CD14-positive monocyte (primary cell): Measurements from ENCODE around the gene SULT2A1. TPM values are rescaled to one million over a fixed set of nuclear protein-coding genes. Genes with fewer than 3 reads are reported as not detected.
A peak's percentile ranks its signal among the peaks of the same experiment; 100 is the strongest.

Experiments used
- DNase-seq, 3 donors: peaks; one replicate each; pipeline ENCODE4 v3.0.0-alpha.2; 2011 to 2022
- H2AFZ ChIP-seq: 2 replicates; pipeline ENCODE4 v1.6.0; 2012; ENCODE audit warnings: mild to moderate bottlenecking, low read depth, low read length, inconsistent platforms; ENCODE audit not compliant: insufficient read depth, poor library complexity, severe bottlenecking
- H3K27ac ChIP-seq, 2 donors: 1 replicate in 1 of 2; 2 replicates in 1 of 2; pipeline ENCODE4 v1.5.1; 2012 to 2013; ENCODE audit warnings: low read length in 2 of 2, control low read depth in 1 of 2, inconsistent platforms in 1 of 2, low read depth in 1 of 2, mild to moderate bottlenecking in 1 of 2
- H3K27me3 ChIP-seq, 2 donors: one replicate each; pipeline versions ENCODE4 v1.6.0 to v1.6.1; 2011 to 2013; ENCODE audit warnings: low read length in 2 of 2; ENCODE audit not compliant: control insufficient read depth in 2 of 2, insufficient read depth in 2 of 2
- H3K36me3 ChIP-seq, 2 donors: replicated peaks in 1 of 2; 1 replicate in 1 of 2; 2 replicates in 1 of 2; pipeline versions ENCODE4 v1.5.1 to v1.6.1; 2012 to 2013; ENCODE audit warnings: low read length in 2 of 2, control low read depth in 1 of 2, inconsistent platforms in 1 of 2, mild to moderate bottlenecking in 1 of 2; ENCODE audit not compliant: insufficient read depth in 2 of 2, control insufficient read depth in 1 of 2
- H3K4me1 ChIP-seq, 2 donors: 1 replicate in 1 of 2; 2 replicates in 1 of 2; pipeline versions ENCODE4 v1.5.1 to v1.6.1; 2012 to 2013; ENCODE audit warnings: low read length in 2 of 2, control low read depth in 1 of 2, inconsistent platforms in 1 of 2, mild to moderate bottlenecking in 1 of 2, moderate library complexity in 1 of 2; ENCODE audit not compliant: insufficient read depth in 2 of 2, control insufficient read depth in 1 of 2
- H3K4me2 ChIP-seq: replicated peaks from 2 replicates; pipeline ENCODE3; 2012; ENCODE audit warnings: low read length, moderate library complexity, mild to moderate bottlenecking; ENCODE audit not compliant: poor library complexity, severe bottlenecking; ENCODE audit errors: extremely low read depth
- H3K4me3 ChIP-seq, 3 experiments: fragments of 200-600 bp in 1 of 3; sonication (generic) in 1 of 3; replicated peaks in 1 of 3; 1 replicate in 2 of 3; 2 replicates in 1 of 3; pipeline ENCODE4 v1.5.1; 2011 to 2013; ENCODE audit warnings: low read length in 3 of 3, mild to moderate bottlenecking in 3 of 3, control low read depth in 2 of 3, low read depth in 2 of 3, inconsistent platforms in 1 of 3, moderate library complexity in 1 of 3
- H3K79me2 ChIP-seq: 2 replicates; pipeline ENCODE4 v1.6.0; 2012; ENCODE audit warnings: mild to moderate bottlenecking, control low read depth, inconsistent platforms, low read length, moderate library complexity; ENCODE audit not compliant: insufficient read depth
- H3K9ac ChIP-seq: 2 replicates; pipeline ENCODE4 v1.6.0; 2017; ENCODE audit warnings: low read length, mild to moderate bottlenecking; ENCODE audit not compliant: insufficient read depth, poor library complexity, severe bottlenecking
- H3K9me3 ChIP-seq, 2 donors: replicated peaks in 1 of 2; 1 replicate in 1 of 2; 2 replicates in 1 of 2; pipeline versions ENCODE4 v1.5.1 to v1.6.1; 2012 to 2013; ENCODE audit warnings: low read length in 2 of 2, control low read depth in 1 of 2; ENCODE audit not compliant: control insufficient read depth in 1 of 2, insufficient read depth in 1 of 2
- H4K20me1 ChIP-seq: 2 replicates; pipeline ENCODE4 v1.6.0; 2012; ENCODE audit warnings: mild to moderate bottlenecking, low read length, control low read depth, moderate library complexity; ENCODE audit not compliant: insufficient read depth
- H3K27ac Mint-ChIP-seq, 7 donors: one replicate each; pipeline ENCODE4 v1.8.0; 2020; ENCODE audit warnings: mild to moderate bottlenecking in 7 of 7, mixed read lengths in 7 of 7, moderate library complexity in 6 of 7, inconsistent platforms in 2 of 7
- H3K27me3 Mint-ChIP-seq, 3 donors: one replicate each; pipeline ENCODE4 v1.8.0; 2021 to 2022; ENCODE audit warnings: low read depth in 3 of 3, mild to moderate bottlenecking in 3 of 3, mixed read lengths in 3 of 3, moderate library complexity in 3 of 3, inconsistent platforms in 1 of 3
- H3K36me3 Mint-ChIP-seq, 2 donors: one replicate each; pipeline ENCODE4 v1.8.0; 2020; ENCODE audit warnings: mixed read lengths in 2 of 2, inconsistent platforms in 1 of 2, mild to moderate bottlenecking in 1 of 2
- H3K4me1 Mint-ChIP-seq: one replicate; pipeline ENCODE4 v1.8.0; 2020; ENCODE audit warnings: mild to moderate bottlenecking, mixed read lengths
- H3K4me3 Mint-ChIP-seq, 2 donors: one replicate each; pipeline ENCODE4 v1.8.0; 2020; ENCODE audit warnings: mild to moderate bottlenecking in 2 of 2, mixed read lengths in 2 of 2, moderate library complexity in 1 of 2
- H3K9me3 Mint-ChIP-seq, 7 donors: one replicate each; pipeline ENCODE4 v1.8.0; 2020 to 2022; ENCODE audit warnings: mixed read lengths in 7 of 7, mild to moderate bottlenecking in 6 of 7, moderate library complexity in 6 of 7, inconsistent platforms in 2 of 7
- WGBS: methylation state at CpG from one replicate; pipeline ENCODE4 v1.1.5; 2013; ENCODE audit warnings: missing lambda C conversion rate; ENCODE audit not compliant: insufficient coverage; 5-methylcytosine and 5-hydroxymethylcytosine counted together
- intact Hi-C, 2 donors: fragments of 100-400 bp; cut with micrococcal nuclease; formaldehyde crosslinking; loops; one replicate each; pipeline versions ENCODE4 v1.15.0 to v1.15.1; 2023
- polyA plus RNA-seq, 3 donors: library from polyadenylated mRNA; depleted of rRNA in 1 of 3; unstranded in 2 of 3; stranded (reverse) in 1 of 3; fragments of 300-500 nt in 2 of 3; fragments of >200 nt in 1 of 3; fragmentation: Illumina TruSeq in 2 of 3; gene quantifications; 1 replicate in 2 of 3; 2 replicates in 1 of 3; pipeline ENCODE4 v1.2.3, GENCODE V29; 2012 to 2021
- TF ChIP-seq, protein P1 (sequence below): fragments of 200-600 bp; IDR thresholded peaks from one replicate; pipeline ENCODE4 v1.8.0; 2022; ENCODE audit warnings: antibody characterized with exemption, mild to moderate bottlenecking

SULT2A1 gene
- polyA plus RNA-seq, 3 donors: not detected

- no peak for DNase-seq
- Mint-ChIP-seq H3K27me3 (peaks cover 2 to 10% (median 3%) of the 10 kb centered on the region in 3 donors), H3K4me1 (no peaks in the 10 kb centered on the region), H3K9me3 (peaks cover 3 to 36% (median 18%) of the 10 kb centered on the region in 7 donors), H3K4me3 (no peak overlapping the region), H3K36me3 (no peaks in the 10 kb centered on the region), H3K27ac (peak overlapping the region in 2 of 7 donors; percentile 8 to 15)
- TF ChIP-seq, protein P1, sequence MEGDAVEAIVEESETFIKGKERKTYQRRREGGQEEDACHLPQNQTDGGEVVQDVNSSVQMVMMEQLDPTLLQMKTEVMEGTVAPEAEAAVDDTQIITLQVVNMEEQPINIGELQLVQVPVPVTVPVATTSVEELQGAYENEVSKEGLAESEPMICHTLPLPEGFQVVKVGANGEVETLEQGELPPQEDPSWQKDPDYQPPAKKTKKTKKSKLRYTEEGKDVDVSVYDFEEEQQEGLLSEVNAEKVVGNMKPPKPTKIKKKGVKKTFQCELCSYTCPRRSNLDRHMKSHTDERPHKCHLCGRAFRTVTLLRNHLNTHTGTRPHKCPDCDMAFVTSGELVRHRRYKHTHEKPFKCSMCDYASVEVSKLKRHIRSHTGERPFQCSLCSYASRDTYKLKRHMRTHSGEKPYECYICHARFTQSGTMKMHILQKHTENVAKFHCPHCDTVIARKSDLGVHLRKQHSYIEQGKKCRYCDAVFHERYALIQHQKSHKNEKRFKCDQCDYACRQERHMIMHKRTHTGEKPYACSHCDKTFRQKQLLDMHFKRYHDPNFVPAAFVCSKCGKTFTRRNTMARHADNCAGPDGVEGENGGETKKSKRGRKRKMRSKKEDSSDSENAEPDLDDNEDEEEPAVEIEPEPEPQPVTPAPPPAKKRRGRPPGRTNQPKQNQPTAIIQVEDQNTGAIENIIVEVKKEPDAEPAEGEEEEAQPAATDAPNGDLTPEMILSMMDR: no peak
- H3K4me1 ChIP-seq: no peaks in the 10 kb centered on the region
- no peak overlapping the region for H3K4me3 ChIP-seq
- H4K20me1 ChIP-seq: no peaks in the 10 kb centered on the region
- no peak overlapping the region for H3K9ac ChIP-seq
- no CpG with 5 or more reads among the region's 2 CpGs for WGBS
- intact Hi-C loops: no loop called here
- H3K9me3 ChIP-seq: peaks cover 0 to 14% of the 10 kb centered on the region in 2 donors
- H3K79me2 ChIP-seq: no peaks in the 10 kb centered on the region
- no peaks in the 10 kb centered on the region for H3K36me3 ChIP-seq
- H3K27ac ChIP-seq: no peak overlapping the region
- no peaks in the 10 kb centered on the region for H3K27me3 ChIP-seq
- no peak overlapping the region for H2AFZ ChIP-seq
- H3K4me2 ChIP-seq: no peak overlapping the region
Observed at GRCh38 chr19:47891622-47891922, 5.5 kb upstream of the SULT2A1 start.

- Histone ChIP-seq H2AFZ (no peak overlapping the region), H3K27ac (no peak overlapping the region), H3K4me1 (no peaks in the 10 kb centered on the region), H3K27me3 (no peaks in the 10 kb centered on the region), H3K79me2 (no peaks in the 10 kb centered on the region), H3K36me3 (no peaks in the 10 kb centered on the region), H3K4me2 (no peak overlapping the region), H3K4me3 (no peak overlapping the region), H3K9ac (no peak overlapping the region), H3K9me3 (peaks cover 0 to 12% of the 10 kb centered on the region in 2 donors), H4K20me1 (no peaks in the 10 kb centered on the region)
- H3K4me1 Mint-ChIP-seq: no peaks in the 10 kb centered on the region
- no peak overlapping the region for H3K4me3 Mint-ChIP-seq
- WGBS: 50% methylated on average over 5 of the region's 7 CpGs
- peak overlapping the region in 1 of 7 donors; percentile 15 for H3K27ac Mint-ChIP-seq
- TF ChIP-seq, protein P1: no peak
- H3K9me3 Mint-ChIP-seq: peaks cover 3 to 30% (median 16%) of the 10 kb centered on the region in 7 donors
- H3K27me3 Mint-ChIP-seq: peaks cover 2 to 13% (median 3%) of the 10 kb centered on the region in 3 donors
- intact Hi-C loops: no loop called here
- DNase-seq: no peak
- H3K36me3 Mint-ChIP-seq: no peaks in the 10 kb centered on the region
Observed at GRCh38 chr19:47890865-47891621, 4.9 kb upstream of the SULT2A1 start.
